Activated T-cell treated with anti-CD3 and anti-CD28 coated beads for 4 hours (primary cell): ENCODE measurements around the gene NPHP4.

ENCODE experiments used
- DNase-seq: peaks from one replicate; pipeline ENCODE4 v3.0.0-alpha.2; 2020

Gene NPHP4

DNA sequence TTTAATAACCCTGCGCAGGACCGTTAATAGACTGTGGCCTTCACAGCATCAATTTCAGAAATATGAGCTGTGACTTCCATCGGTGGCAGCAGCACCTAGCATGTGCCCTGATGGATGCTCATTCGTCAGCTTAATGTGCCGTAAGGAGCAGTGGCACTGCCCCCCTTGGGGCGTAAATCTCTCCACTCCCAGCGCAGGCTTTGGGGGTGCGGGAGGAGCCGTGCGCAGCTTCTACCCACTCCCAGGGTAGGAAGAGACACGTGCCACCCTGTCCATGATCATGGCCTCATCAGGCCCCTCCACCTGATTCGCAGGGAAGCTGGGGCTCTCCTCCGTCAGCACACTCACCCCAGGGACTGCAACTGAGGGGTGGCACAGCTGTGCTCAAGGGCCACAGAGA, 149.5 kb downstream of the NPHP4 start:
- DNase-seq: no peak

GRCh38 chr1:5840551-5841001, 151.6 kb downstream of the NPHP4 start:
- no peak for DNase-seq

GRCh38 chr1:5839881-5840550, 152.2 kb downstream of the NPHP4 start:
- no peak for DNase-seq

- no peak for DNase-seq
Observed at GRCh38 chr1:5839161-5839880, 152.9 kb downstream of the NPHP4 start.

DNA sequence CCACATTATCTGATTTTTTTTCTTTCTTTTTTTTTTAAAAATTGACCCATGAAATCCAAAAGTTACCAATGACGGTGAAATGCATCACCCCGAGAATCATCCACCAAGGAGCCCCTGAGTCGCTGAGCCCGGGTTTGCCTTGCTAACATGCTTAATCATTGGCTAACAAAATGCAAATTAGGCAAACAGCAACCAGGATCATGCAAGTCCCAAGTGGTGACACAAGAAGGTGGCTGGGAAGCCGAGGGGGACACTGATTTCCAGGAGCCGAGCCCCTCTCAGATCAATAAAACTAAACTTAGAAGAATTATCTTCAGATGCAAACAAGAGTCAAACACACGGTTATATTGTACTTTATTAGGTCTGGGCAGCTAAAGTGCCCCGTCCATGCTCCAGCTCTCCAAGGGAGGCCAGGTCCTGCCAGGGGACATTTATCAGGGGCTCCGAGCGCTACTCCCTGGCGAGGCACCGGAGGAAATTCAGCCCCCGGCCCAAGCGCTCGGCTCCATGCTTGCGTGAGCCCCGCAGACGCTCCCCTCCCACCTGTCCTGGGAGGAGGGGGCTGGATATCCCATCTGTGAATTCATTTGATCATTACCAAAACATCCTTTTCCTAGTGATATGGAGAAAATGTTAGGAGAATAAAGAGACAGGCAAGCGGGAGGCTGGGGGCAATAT, 154.1 kb downstream of the NPHP4 start:
- no peak for DNase-seq

GRCh38 chr1:5836776-5837440, 155.3 kb downstream of the NPHP4 start:
- no peak for DNase-seq

DNA sequence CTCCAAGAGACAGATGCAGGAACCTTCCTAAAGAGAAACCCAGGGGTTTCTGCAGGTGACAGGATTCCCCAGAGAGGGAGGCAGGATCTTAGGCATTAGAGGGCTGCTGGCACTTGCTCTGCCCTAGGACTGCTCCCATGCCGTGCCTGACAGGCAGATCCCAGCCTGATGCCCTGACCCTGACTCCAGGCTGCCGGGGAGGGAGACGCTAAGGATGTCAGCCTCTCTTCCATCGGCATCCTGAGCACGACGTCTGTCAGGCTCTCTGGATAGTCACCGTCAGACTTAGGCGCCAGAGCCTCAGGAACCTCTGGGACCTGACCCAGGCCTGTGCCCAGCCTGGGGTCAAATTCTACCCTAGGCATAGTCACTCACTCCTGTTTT, 157.1 kb downstream of the NPHP4 start:
- DNase-seq: no peak

DNA sequence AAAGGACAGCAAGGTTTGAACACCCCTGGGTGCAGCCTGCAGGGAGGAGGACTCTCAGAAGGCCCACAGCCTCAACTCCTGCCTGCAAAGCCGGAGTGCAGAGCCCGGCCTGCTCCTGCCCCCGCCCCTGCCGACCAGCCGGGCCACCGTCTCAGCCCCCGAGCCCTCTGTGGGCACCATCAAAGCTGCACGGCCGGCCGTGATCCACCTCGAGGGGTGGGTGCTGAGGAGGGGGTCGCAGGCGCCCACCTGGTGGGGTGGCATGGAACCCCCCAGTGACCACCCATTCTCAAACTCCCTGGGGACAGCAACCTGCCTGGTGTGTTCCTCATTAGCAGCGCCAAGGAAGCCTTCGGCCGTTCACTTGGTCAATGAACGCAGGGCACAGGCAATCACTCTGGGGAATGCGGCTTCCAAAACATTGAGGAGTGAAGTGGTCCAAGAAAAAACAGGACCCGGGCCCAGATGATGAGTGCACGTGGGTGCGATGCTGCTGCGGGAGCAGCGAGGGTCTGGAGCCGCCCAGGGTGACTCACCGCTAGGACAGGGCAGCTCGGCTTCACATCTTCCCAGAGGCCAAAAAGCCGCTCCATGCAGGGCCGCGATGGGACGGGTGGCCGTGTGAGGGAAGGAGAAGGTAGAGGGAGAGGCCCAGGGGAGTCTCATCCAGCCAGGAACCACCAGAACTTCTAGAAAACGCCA, 157.6 kb downstream of the NPHP4 start:
- no peak for DNase-seq

- DNase-seq: no peak
Observed at GRCh38 chr1:5833911-5834310, 158.3 kb downstream of the NPHP4 start.

DNA sequence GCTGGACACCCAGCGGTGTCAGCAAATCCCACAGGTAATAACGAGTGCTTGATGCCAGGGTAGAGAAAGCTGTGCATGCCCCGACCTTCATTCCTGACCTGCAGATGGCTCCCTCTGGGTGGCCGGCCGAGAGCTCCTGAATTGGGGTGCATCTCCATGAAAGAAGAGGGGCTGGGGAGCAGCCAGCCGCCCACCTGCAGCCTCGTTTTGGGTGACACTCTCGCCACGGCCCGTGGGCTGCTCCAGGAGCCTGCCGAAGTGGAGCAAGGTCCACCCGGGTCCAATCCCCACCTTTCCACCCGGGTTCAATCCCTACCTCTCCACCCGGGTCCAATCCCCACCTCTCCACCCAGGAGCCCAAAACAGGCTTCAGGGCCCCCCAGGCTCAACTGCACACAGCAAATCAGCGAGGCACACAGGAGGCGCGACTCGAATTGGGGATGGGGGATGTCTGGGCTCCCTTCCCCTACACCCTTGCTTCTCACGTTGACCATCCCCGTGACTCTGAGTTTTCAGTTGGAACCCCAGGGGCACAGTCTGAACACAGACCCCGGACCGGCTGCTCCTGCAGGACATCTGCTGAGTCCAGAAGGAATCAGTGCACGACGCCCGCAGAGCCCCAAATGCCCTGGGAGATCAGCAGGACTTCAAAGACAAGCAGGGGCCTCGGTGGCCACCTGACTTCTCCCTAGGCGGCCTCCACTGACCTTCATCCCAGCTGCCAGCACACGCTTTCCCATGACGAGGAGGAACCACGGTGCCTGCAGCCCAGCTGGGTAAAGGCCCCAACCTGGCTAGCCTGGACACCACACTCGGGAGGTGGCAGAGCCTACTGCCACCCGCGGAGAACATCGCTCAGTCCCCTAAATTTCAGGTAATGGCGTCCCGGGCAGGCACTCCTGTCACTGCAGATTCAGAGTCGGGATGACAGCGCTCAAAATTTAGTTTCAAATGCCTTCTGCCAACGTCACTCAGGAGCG, 159.0 kb downstream of the NPHP4 start:
- no peak for DNase-seq

DNA sequence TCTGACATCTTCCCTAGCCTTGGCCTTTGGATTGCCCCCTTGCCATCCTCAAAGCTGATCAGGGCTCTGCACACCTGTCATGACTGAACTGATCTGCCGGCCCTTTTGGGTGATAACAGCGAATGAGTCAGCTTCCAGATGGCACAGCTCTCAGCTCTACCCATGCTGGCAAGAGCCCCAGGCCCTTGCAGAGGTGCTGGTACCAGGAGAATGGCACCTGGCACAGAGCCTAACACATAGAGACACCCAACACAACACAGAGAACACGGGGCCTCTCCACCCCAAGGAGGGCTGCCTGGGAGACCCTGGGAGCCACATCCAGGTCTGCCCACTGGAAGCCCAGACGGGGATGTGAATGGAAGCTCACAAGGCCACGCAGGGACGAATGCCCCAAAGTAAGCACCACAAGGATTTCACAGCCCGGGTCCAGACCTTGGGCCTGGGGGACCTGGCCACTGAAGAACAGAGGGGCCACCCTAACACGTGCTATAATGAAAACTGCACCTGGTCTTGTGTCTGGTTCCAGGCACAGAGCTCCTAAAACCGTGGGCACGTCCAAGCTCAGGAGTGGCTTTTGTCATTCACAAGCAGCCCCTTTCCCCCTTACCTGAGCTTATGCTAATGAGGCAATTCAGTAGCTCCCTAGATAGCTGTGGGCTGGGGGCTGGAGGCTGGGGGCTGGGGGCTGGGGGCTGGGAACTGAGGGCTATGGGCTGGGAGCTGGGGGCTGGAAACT, 160.5 kb downstream of the NPHP4 start:
- no peak for DNase-seq

DNA sequence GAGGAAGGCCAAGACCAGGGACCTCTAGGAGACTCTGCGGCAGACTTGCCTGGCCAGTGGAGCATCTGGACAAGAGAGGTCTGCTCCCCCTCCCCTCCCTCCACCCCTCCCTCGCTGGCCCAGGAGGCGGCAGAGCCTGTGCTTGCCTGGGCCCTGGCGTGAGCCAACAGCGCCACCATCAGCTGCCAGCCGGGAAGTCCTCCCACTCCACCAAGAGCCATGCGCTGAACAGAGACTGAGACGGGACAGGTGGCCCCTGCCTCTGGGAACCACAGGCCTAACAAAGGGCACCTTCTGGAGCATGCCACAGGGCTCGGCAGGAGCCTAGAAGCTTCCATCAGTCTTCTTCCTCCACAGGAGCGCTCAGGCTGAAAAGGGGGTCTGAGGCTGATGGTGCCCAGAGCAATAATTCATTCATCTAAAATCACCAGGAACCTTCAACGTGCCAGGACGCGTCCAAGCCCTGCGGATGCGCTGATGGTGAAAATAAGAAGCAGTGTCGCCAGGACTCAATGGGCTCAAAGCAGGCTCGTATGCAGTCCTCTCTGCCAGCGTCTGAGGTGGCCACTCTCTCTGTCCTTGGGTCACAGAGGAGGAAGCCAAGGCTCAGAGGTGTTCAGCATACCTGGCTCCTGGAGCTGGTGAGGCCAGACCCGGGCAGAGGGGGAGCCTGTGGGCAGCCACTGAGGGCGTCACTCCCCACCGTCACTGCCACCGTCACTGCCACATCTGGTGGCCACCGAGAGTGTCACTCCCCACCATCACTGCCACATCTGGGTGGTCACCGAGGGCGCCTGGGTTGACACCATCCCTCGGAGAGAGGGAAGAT, 161.2 kb downstream of the NPHP4 start:
- DNase-seq: no peak

DNA sequence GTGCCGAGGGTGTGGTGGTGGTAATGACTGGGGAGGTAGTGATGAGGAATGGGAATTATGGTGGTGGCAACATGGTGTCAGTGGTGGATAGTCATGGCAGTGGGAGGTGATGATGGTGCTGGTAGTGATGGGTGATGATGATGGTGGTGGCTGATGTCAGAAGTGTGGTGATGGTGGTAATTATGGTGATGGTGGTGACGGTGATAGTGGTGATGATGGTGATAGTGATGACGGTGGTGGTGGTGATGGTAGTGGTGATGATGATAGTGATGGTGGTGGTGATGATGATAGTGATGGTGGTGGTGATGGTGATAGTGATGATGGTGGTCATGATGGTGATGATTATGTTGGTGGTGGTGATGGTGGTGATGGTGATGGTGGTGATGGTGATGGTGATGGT, 162.8 kb downstream of the NPHP4 start:
- no peak for DNase-seq

DNA sequence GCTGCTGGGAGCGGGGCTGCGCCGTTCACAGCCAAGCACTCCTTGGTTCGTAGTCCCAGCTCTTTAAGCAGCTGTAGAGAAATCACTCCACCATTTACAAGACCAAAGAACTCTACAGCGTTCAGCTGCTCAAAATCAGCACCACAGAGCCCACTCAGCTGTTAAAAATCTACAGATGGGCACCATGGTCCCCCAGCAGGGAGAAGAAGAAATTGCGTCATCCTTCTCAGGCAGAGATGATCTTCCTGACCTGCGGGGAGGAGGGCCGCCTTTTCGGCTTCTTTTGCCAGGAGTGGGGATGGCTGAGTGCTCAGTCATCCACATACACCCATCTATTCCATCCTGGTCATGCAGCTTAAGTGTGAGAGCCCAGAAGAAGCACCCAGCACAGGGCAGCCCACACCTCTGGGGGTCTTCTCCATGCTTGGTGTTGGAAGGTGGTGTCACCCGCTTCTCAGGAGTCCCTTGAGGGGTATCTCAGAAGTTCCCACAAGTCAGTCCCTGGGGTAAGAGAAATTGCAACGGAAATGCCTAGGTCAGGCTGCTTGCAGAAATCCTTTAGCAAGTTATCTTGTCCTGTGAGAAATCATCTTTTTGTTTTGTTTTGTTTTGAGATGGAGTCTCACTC, 163.8 kb downstream of the NPHP4 start:
- DNase-seq: no peak

GRCh38 chr1:5827516-5827915, 164.7 kb downstream of the NPHP4 start:
- DNase-seq: no peak

- DNase-seq: no peak
Observed at GRCh38 chr1:5826601-5827000, 165.6 kb downstream of the NPHP4 start.

DNA sequence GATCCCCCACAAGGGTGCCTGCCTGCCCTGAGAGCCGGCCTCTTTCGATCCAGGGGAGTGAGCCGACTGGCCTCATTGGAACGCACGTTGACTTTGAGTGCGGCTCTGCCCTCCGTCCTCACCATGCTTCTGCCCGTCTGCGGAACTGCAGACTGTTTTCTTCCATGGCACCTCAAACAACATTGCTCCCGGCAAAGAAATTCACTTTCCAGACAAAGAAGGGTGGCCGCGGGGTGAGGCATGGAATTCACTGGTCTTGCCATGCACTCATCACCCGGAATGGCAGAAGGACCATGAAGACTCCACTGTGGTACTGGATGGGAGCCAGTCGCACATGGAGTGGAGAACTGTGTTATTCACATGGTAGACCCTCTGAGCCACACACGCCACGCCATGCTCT, 169.5 kb downstream of the NPHP4 start:
- no peak for DNase-seq

DNA sequence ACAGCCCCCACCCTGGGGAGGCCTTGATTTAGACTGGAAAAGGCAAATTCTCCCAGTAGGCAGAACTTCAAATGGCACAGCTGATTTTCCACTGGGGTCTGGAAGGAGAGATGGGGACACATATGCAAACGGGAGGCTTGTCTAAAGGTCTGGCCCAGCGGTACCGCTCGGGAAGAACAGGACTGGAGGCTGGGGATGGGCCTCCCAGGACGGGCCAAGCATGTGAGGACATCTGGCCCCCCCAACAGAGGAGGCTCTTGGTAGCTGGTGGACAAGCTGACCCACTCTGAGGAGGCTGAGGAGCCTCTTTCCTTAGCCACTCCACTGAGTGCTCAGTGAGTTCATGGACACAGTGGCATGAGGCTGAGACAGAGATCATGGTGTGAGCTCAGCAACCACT, 170.0 kb downstream of the NPHP4 start:
- DNase-seq: no peak

DNA sequence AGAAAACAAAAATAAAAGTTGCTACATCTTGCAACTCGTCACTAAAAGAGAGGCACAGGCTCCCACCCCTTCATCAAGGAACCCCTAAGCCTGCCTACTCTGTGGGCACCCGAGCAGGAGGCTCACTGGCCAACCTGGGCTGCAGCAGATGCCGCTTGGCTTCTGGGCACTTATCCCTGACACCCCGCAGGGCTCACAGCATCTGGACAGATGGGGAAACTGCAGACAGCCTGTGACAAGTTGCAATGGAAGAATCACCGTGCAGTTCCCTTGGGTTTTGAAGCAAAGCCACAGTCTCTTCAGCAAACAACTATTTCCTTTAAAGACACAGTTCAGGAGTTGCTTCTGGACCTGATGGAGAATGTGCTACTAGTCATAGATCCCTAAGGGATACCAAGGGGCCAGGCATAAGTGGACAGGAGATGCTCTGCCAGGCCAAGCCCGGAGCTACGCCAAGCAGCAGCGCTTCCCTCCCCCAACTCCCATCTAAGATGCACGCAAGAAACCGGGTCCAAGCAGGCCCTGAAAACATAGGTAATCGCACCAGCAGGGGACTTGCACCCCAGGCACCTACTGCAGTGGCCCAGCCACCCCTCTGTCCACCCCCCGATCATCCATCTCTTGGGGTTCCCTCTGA, 170.6 kb downstream of the NPHP4 start:
- DNase-seq: no peak
